DMS153 treated with DMSO at 0.1 percent for 48 hours (cell line): Measurements from ENCODE around the gene PTRH1.

Experiments
- DNase-seq: peaks from one replicate; lab custom pipeline; 2025; ENCODE audit not compliant: unreplicated experiment; lab: John Stamatoyannopoulos, UW

PTRH1 gene

DNA sequence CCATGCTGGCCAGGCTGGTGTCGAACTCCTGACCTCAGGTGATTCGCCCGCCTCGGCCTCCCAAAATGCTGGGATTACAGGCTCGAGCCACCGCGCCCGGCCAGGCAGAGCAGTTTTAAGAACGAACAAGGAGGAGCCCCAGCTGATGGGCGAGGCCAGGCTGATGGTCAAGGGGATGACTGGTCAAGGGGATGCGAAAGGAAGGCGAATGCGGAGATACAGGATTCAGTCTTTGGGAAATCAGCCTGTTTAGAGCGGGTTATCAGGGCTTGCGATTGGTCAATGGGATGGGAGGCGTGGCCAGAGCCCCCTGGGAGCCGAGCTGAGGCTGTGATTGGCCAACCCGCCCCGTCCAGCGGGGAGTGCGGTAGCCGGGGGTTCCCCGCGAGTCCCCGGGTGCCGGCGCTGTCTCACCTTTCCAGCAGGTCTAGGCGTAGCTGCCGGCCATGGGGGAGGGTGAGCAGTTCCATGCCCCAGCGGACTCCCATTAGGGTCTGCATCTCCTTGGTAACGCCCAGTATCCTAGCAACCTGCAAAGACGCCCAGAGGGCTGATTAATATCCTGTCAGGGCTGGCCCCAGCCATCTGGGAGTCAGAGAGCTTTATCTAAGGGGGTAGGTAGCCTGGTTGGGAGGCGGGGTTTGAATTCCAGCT lies 27.1 kb upstream of the PTRH1 start:
- no peak for DNase-seq

- DNase-seq, result no peak
Observed at GRCh38 chr9:127741831-127742434, 26.5 kb upstream of the PTRH1 start.

- no peak for DNase-seq
Observed at GRCh38 chr9:127739614-127740330, 24.3 kb upstream of the PTRH1 start.

DNA sequence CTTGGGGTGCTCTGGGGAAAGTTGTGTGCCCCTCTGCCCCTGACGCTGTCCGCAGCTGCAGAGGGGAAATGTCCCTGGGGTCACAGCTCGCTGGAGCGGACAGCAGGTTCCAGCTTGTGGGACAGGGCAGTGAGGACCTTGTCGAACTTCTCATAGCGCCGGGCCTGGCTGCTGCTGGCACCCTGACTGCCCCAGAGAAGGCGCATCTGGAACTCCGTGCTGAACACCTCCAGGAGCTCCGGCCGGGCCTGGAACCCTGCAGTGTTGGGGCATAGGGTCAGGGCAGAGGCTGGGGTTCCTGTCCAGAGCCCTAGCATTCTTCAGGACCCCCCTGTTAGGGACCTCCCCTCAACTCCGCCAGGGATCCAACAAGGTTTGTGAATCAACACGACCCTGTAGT lies 23.2 kb upstream of the PTRH1 start:
- no peak for DNase-seq

DNA sequence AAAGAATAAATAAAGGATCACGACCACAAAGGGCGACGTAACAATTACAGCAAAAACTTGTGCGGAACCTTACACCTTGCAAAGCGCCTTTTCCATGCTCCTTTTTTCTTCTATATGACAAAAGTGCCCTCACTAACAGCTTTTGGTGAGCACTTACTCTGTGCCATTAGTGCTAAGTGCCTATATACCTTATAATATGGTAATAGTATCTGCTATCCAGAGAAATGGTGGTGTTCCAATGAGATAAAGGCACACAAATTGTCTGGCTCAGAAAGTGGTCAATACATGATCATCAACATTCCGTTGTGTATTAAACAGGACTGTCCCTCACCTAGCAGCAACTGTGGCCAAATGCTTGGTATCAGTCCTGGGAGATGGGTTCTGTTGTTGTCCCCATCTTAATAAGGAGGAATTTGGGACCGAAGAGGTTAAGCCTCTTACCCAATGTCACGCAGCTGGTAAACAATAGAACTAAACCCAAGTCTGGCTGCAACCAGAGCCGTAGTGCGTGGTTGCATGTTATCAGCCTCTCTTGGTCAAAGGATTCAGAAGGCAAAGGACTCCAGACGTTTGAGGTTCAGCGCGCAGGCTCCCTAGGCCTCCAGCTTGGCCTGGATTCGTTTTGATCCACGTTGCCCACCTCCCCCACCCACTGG lies 20.2 kb upstream of the PTRH1 start:
- DNase-seq, result no peak

DNA sequence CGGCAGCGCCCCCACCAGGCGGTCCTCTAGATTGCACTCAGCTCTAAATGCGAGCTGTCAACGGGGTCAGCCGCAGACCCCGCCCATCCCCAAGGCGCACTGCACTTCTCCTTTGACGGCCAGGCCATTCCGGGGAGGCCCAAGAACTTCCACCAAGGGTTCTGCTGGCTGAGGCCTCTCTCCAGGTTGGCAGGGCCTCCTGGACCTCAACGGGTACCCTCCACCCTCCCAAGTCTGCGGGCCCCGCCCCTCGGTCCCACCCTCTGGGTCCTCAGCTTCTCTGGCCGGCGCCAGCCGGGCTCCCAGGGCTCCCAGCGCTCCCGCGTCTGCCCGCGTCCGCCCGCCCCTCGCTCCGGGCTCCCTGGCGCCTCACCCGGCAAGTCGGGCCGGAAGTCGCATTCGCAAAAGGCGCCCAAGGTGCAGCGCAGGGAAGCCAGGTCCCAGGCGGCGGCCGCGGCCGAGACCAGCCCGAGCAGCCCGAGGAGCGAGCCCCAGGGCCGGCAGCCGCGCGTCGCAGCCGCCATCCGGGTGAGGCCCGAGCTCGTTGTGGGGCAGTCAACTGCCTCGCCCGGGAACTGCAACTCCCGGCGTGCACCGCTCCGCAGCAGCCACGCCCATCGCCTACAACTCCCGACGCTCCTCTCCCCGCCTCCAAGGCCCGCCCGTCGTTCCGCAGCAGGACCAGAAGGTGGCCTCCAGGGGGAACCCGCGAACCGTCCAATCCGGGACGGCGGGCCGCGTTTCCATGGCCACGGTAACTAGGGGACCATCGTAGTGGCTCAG lies 19.5 kb upstream of the PTRH1 start, which contains the start of gene TOR2A:
TSS of gene TOR2A (minus strand) at position 548 of the 783 bp plus-strand sequence. CDS start at position 524, 24 bp downstream.
- DNase-seq, result peak; percentile 96

DNA sequence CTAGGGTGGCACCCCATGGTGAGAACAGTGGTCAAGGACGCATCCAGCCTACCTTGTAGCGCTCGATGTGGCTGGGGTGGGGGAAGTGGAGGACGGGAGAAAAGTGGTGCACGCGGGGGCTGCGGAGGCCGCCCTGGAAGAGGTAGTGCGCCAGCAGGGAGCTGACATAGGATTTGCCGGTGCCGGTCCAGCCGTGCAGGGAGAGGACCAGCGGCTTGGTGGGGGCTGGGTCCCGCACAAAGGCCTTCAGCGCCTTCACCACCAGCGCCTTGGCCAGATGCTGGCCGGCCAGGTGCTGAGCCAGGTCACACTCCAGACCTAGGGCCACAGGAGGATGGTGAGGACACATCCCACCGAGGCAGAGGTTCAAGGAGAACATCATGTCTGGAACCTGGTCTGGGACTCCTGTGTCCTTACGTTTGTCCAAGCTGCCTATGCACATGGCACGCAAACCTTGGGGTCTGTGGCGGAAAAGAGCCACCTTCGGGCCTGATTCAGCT lies 18.8 kb upstream of the PTRH1 start:
- DNase-seq, result no peak

DNA sequence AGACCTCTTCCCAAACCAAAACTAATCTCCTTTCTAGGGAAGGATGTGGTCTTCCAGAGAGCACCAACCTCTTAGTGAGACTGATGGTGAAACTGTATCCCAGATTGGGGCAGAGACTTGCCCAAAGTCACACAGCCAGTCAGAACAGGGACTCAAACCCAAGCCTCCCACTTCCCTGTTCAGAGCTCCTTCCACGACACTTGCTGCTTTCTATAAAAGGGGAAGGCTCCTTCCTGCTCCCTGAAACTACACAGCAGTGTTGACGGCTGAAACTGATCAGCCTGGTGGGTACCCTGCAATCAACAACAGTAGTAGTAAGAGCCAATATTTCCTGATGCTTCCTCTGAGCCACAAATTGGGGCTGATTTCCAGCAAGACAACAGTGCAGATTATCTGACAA lies 18.2 kb upstream of the PTRH1 start:
- no peak for DNase-seq

- DNase-seq, result no peak
Observed at GRCh38 chr9:127732444-127732843, 17.0 kb upstream of the PTRH1 start.

GRCh38 chr9:127731938-127732337 lies 16.5 kb upstream of the PTRH1 start:
- no peak for DNase-seq

GRCh38 chr9:127730799-127731410 lies 15.4 kb upstream of the PTRH1 start:
- no peak for DNase-seq

DNA sequence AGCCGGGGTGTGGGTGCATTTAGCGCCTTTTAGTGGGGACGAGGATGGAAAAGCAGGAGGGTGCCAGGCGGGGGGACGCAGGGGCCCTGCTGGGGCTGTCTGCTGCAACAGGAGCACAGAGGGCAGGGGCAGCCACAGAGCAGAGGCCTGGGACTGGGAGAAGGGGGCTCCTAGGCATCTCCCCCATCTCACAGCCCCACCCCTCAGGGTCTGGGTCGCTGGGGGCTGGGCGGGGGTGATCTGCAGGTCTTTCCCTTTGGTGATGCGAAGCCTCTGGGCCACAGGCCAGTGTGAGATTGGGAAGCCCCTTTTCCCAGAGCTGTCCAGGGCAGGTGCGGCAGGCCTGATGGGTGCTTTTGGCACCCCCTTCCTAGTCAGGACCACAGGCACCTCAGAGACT lies 14.8 kb upstream of the PTRH1 start:
- no peak for DNase-seq

GRCh38 chr9:127729522-127730256 lies 14.2 kb upstream of the PTRH1 start:
- DNase-seq, result no peak

GRCh38 chr9:127728808-127729207 lies 13.3 kb upstream of the PTRH1 start:
- DNase-seq, result no peak

GRCh38 chr9:127726871-127727270 lies 11.4 kb upstream of the PTRH1 start:
- no peak for DNase-seq

- DNase-seq, result peak; percentile 45
Observed at GRCh38 chr9:127724012-127724411, 8.5 kb upstream of the PTRH1 start.

GRCh38 chr9:127723444-127723843 lies 8.0 kb upstream of the PTRH1 start:
- DNase-seq, result no peak

DNA sequence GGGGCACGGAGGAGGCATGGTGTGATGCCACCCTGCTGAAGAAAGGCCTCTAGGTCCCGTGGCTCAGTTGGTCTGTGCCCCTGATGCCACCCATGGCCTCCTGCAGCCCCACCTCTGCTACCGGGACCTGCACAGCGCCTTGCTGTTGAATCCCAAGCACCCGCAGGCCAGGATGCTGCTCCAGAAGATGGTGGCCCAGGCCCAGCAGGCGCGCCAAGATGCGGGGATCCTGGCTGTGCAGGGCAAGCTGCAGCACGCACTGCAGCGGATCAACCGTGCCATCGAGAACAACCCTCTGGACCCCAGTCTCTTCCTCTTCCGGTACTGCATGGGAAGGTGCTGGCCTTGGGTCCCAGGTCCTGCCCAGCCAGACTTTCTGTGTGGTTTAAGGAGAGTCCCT lies 7.5 kb upstream of the PTRH1 start:
- no peak for DNase-seq

GRCh38 chr9:127722055-127722745 lies 6.7 kb upstream of the PTRH1 start:
- no peak for DNase-seq
